Putamen (tissue), 1 donor: ENCODE results near the gene RAB2B.

Experiments
- DNase-seq: peaks from one replicate; pipeline ENCODE4 v3.0.0-alpha.2; 2016; ENCODE audit warnings: low spot score

The RAB2B gene

GRCh38 chr14:21476925-21477681 lies at the start of gene RAB2B, which contains the start of gene TOX4:
TSS of gene RAB2B (minus strand) at chr14:21476959. CDS start at chr14:21476872, 87 bp downstream.
TSS of gene TOX4 (plus strand) at chr14:21477195. CDS start at chr14:21477279, 84 bp downstream.
- DNase-seq: peak; percentile 100

GRCh38 chr14:21525962-21526671 lies 49.4 kb upstream of the RAB2B start, which contains the start of gene SALL2:
TSS of gene SALL2 (minus strand) at chr14:21526346. CDS start at chr14:21526127, 219 bp downstream.
- DNase-seq: peak; percentile 89

GRCh38 chr14:21525571-21525961 lies 48.8 kb upstream of the RAB2B start:
- DNase-seq: peak; percentile 36

- no peak for DNase-seq
These were observed 48.1 kb upstream of the RAB2B start for GRCh38 chr14:21524575-21525490.

GRCh38 chr14:21523203-21523602 lies 46.4 kb upstream of the RAB2B start:
- DNase-seq: no peak

GRCh38 chr14:21521501-21521900 lies 44.7 kb upstream of the RAB2B start:
- DNase-seq: no peak

GRCh38 chr14:21520767-21521166 lies 44.0 kb upstream of the RAB2B start:
- no peak for DNase-seq

- DNase-seq: no peak
These were observed 42.0 kb upstream of the RAB2B start for GRCh38 chr14:21518725-21519124.

- DNase-seq: no peak
These were observed 37.6 kb upstream of the RAB2B start for GRCh38 chr14:21514341-21514740.

- peak; percentile 99 for DNase-seq
These were observed 34.2 kb upstream of the RAB2B start, which contains the start of gene METTL3 for GRCh38 chr14:21510735-21511657. TSS of gene METTL3 (minus strand) at chr14:21511340. CDS start at chr14:21511223, 117 bp downstream.

- DNase-seq: no peak
These were observed 32.8 kb upstream of the RAB2B start for GRCh38 chr14:21509432-21510143.

- DNase-seq: no peak
These were observed 29.8 kb upstream of the RAB2B start for GRCh38 chr14:21506557-21506956.

GRCh38 chr14:21505012-21505553 lies 28.3 kb upstream of the RAB2B start:
- DNase-seq: no peak

- no peak for DNase-seq
These were observed 26.6 kb upstream of the RAB2B start for GRCh38 chr14:21503376-21503775.

GRCh38 chr14:21501568-21501967 lies 24.8 kb upstream of the RAB2B start:
- no peak for DNase-seq

GRCh38 chr14:21498540-21499526 lies 22.1 kb upstream of the RAB2B start:
- no peak for DNase-seq

GRCh38 chr14:21496453-21496852 lies 19.7 kb upstream of the RAB2B start:
- DNase-seq: no peak

GRCh38 chr14:21494902-21495762 lies 18.4 kb upstream of the RAB2B start:
- no peak for DNase-seq
